Activated naive CD8-positive, alpha-beta T cell treated with anti-CD3 and anti-CD28 coated beads for 36 hours (primary cell): ENCODE measurements around the gene ICAM2. TPM values are rescaled to one million over a fixed set of nuclear protein-coding genes. Genes with fewer than 3 reads are reported as not detected.
"Not testable (repeated sequence)": the region's sequence is repeated elsewhere in the genome, so short reads cannot be mapped to it uniquely, and the experiment has no call there.

ENCODE experiments used
- DNase-seq: peaks from one replicate; pipeline ENCODE4 v3.0.0; 2021
- H3K27ac Mint-ChIP-seq: one replicate; pipeline ENCODE4 v1.8.0; 2022; ENCODE audit warnings: mild to moderate bottlenecking, moderate library complexity, mixed read lengths
- H3K27me3 Mint-ChIP-seq: one replicate; pipeline ENCODE4 v1.8.0; 2022; ENCODE audit warnings: mild to moderate bottlenecking, mixed read lengths
- H3K36me3 Mint-ChIP-seq: one replicate; pipeline ENCODE4 v1.8.0; 2021; ENCODE audit warnings: mild to moderate bottlenecking, mixed read lengths
- H3K4me1 Mint-ChIP-seq: one replicate; pipeline ENCODE4 v1.8.0; 2021; ENCODE audit warnings: mixed read lengths
- H3K4me3 Mint-ChIP-seq: one replicate; pipeline ENCODE4 v1.8.0; 2022; ENCODE audit warnings: mild to moderate bottlenecking, moderate library complexity, mixed read lengths
- H3K9me3 Mint-ChIP-seq: one replicate; pipeline ENCODE4 v1.8.0; 2022; ENCODE audit warnings: mixed read lengths
- total RNA-seq, 2 experiments: library from RNA; stranded (reverse); gene quantifications; one replicate each; pipeline ENCODE4 v1.2.3, GENCODE V29; 2021

The ICAM2 gene
- total RNA-seq, 2 experiments from 2014 or later, result 52.9 to 54.5 TPM

DNA sequence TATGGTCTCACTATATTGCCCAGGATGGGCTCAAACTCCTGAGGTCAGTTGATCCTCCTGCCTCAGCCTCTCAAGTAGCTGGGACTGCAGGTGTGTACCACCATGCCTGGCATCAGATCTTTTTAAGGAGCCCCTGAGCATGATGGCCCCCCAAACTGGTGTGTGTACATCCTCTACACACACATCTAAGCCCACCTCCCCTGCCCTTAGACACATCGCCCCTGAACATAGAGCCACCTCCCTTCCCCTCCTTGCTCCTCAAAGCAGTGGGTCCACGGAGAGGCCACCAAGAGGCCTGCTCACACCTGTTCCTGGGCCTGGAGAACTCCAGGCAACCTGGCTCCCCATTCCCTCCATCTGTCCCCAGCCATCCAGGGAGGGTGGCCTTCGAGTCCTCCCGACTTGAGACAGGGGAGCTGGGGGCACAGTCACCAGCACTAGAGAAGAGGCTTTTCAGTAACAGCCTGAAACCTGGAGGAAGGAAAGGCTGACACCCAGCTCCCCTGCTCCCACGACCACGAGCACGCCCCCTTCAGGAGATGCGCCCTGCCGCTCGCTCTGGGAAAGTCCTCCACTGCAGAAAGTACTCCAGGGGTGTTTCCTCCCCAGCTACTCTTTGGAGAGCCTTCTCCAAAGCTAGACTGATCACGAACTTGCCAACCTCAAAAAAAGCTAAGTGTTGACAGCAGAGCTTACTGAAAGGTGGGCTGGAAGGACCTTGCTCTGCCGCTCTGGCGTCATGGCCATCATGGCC lies 34.9 kb downstream of the ICAM2 start:
- Mint-ChIP-seq H3K9me3 (peaks cover 6% of the 10 kb centered on the region), H3K27ac (peak overlapping the region; percentile 62), H3K27me3 (no peaks in the 10 kb centered on the region), H3K36me3 (no peaks in the 10 kb centered on the region), H3K4me3 (no peak overlapping the region), H3K4me1 (peaks cover 17% of the 10 kb centered on the region)
- no peak for DNase-seq

DNA sequence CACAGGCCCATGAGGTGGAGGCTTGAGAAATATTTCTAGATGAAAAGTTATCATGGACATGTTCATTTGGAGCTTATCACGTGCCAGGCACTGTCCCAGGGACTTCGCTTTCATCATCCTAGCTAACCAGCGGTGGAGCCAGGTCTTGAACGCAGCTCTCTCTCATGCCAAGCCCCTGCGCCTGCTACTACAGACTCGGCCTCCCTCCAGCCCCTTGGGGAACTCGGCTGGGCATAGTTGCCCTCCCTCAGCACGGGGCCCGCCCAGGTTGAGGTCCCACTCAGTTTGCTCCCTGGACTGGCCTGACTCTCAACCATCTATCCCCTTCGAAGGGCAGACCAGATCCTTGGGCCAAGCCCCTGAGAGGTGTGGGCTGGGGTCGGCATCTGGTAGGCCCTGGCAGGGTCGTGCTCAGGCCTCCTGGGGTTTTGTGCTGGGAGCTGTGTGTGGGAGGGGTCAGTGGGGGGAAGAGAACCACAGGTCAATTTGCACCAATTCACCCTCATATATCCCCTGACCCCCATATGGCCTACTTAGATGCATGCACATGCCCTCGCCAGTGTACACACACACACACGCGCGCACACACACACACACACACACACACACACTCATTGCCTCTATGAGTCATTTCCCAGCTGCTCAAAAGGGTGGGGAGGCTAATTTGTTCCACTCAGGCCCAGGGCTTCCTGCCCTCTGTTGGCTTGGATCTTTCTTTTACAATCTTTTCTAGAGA lies 35.6 kb downstream of the ICAM2 start:
- H3K36me3 Mint-ChIP-seq, result no peaks in the 10 kb centered on the region
- H3K4me1 Mint-ChIP-seq, result peaks cover 17% of the 10 kb centered on the region
- H3K27ac Mint-ChIP-seq, result peak overlapping the region; percentile 62
- no peaks in the 10 kb centered on the region for H3K27me3 Mint-ChIP-seq
- peak; percentile 46 for DNase-seq
- H3K9me3 Mint-ChIP-seq, result peaks cover 6% of the 10 kb centered on the region
- no peak overlapping the region for H3K4me3 Mint-ChIP-seq

DNA sequence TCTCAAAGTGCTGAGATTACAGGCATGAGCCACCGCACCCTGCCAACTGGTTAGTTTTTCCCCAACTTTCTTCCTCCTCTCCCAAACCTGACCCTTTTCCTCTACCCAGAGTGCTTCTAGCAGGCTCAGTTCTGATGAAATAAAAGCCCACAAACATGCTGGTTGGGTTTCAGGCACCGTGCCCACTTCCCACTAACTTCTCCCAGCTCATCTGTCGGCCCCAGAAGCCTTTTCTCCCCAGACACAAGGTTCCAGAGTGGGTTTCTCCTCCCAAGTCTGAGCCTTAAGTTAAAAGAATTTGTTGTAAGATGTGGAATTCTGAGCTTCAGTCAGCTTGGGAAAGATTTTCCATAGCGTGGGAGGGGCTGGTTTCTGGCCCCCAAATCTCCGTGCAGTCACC lies 36.2 kb downstream of the ICAM2 start:
- Mint-ChIP-seq H3K4me1 (peaks cover 17% of the 10 kb centered on the region), H3K9me3 (peaks cover 6% of the 10 kb centered on the region), H3K4me3 (no peak overlapping the region), H3K36me3 (no peaks in the 10 kb centered on the region), H3K27ac (no peak overlapping the region), H3K27me3 (no peaks in the 10 kb centered on the region)
- no peak for DNase-seq

GRCh38 chr17:63983320-63983719 lies 37.1 kb downstream of the ICAM2 start:
- no peak for DNase-seq
- no peak overlapping the region for H3K4me3 Mint-ChIP-seq
- no peaks in the 10 kb centered on the region for H3K27me3 Mint-ChIP-seq
- no peak overlapping the region for H3K27ac Mint-ChIP-seq
- peaks cover 17% of the 10 kb centered on the region for H3K4me1 Mint-ChIP-seq
- peaks cover 6% of the 10 kb centered on the region for H3K9me3 Mint-ChIP-seq
- H3K36me3 Mint-ChIP-seq, result no peaks in the 10 kb centered on the region

GRCh38 chr17:63982641-63983040 lies 37.8 kb downstream of the ICAM2 start:
- H3K4me1 Mint-ChIP-seq, result peaks cover 17% of the 10 kb centered on the region
- not testable (repeated sequence) for H3K27me3 Mint-ChIP-seq, H3K36me3 Mint-ChIP-seq, H3K4me3 Mint-ChIP-seq, DNase-seq, H3K9me3 Mint-ChIP-seq, H3K27ac Mint-ChIP-seq

GRCh38 chr17:63978272-63979200 lies 41.9 kb downstream of the ICAM2 start:
- Mint-ChIP-seq H3K27ac (no peak overlapping the region), H3K4me1 (peaks cover 7% of the 10 kb centered on the region), H3K9me3 (peaks cover 6% of the 10 kb centered on the region), H3K4me3 (no peak overlapping the region), H3K36me3 (no peaks in the 10 kb centered on the region), H3K27me3 (no peaks in the 10 kb centered on the region)
- no peak for DNase-seq

- Mint-ChIP-seq H3K27ac (no peak overlapping the region), H3K4me1 (peaks cover 7% of the 10 kb centered on the region), H3K4me3 (no peak overlapping the region), H3K9me3 (no peaks in the 10 kb centered on the region), H3K27me3 (no peaks in the 10 kb centered on the region), H3K36me3 (no peaks in the 10 kb centered on the region)
- no peak for DNase-seq
Measured at GRCh38 chr17:63976702-63977101, 43.7 kb downstream of the ICAM2 start.

DNA sequence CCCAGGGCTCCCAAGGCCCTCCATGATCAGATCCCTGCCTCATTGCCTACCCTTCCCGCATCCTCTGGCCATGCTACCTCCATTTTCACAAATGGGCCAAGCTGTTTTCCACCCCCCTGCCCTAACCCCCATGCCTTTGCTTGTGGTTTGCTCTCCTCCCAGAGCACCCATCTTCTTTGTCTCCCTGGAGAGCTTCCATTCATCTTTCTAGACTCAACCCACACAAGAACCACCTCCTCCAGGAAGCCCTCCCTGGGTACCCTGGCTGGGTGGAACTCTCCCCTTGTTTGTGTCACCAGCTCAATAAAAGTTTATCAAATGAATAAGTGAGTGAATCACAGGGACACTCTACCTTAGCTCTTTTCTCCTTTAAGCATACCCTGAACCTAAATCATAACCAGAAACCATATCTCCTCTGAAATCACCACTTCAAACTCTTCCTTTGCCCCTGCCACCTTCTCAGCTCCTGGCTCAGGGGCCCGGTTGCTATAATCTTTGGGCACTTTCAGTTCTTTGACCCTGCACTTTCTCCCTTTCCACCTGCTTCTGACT lies 44.8 kb downstream of the ICAM2 start:
- no peak overlapping the region for H3K4me3 Mint-ChIP-seq
- DNase-seq, result no peak
- H3K36me3 Mint-ChIP-seq, result no peaks in the 10 kb centered on the region
- H3K4me1 Mint-ChIP-seq, result peaks cover 7% of the 10 kb centered on the region
- H3K9me3 Mint-ChIP-seq, result no peaks in the 10 kb centered on the region
- H3K27ac Mint-ChIP-seq, result no peak overlapping the region
- H3K27me3 Mint-ChIP-seq, result no peaks in the 10 kb centered on the region

DNA sequence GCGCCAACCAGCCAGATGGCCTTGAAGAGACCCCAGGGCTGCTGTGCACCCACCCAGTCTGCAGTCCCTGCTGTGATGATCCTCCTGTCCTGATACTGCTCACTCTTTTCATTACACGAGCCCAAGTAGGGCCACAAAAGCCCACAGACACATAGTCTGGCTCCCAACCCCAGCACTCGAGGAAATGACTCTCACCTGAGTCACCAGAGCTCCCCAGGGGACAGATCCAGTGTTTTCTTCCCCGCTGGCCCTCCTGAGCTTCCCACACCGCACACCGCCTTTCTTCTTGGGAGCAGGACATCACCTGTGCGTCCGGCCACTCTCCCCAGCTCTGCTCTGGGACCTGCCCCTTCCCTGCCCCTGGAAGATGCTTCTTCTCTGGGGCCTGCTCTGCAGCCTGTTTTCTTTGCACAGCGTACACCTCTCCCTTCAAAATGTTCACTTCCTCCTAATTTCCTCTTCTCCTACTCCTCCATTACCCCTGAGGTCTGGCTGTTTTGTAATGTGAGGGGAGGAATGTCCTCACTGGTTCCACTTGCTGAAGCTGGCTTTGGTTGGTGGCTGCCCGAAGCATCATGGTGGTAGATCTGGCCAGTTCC lies 45.7 kb downstream of the ICAM2 start:
- no peak for DNase-seq
- no peak overlapping the region for H3K27ac Mint-ChIP-seq
- no peak overlapping the region for H3K4me3 Mint-ChIP-seq
- H3K9me3 Mint-ChIP-seq, result no peaks in the 10 kb centered on the region
- no peaks in the 10 kb centered on the region for H3K36me3 Mint-ChIP-seq
- no peaks in the 10 kb centered on the region for H3K27me3 Mint-ChIP-seq
- H3K4me1 Mint-ChIP-seq, result peaks cover 7% of the 10 kb centered on the region

DNA sequence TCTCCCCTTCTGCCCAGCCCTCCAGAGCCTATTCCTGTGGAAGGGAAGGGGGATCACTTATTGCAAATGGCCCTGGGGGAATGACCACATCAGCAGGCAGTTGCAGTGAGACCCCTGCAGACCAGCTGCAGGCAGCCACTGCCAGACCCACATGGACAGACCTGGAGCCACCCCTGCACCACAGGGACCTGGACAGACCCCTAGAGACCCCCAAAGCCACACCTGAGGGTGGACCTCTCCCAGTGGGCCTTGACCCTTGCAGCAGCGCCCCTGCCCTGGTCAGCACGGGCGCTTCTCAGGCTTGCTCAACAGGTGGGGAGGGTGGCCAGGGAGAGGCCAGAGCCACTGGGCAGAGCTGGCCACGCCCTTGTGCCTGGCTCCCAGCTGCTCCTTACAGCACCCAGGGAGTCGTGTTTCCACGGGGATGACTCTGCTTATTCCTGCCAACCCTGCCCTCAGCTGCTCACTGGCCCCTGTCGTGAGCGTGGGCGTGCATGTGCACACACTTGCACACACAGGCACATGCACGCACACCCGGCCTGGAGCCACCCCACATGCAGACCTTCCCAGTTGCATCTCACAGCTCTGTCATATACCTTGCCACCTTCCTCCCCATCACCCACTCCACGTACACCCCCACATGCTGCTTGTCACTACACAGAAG lies 46.4 kb downstream of the ICAM2 start:
- Mint-ChIP-seq H3K36me3 (no peaks in the 10 kb centered on the region), H3K4me1 (peaks cover 7% of the 10 kb centered on the region), H3K27ac (no peak overlapping the region)

DNA sequence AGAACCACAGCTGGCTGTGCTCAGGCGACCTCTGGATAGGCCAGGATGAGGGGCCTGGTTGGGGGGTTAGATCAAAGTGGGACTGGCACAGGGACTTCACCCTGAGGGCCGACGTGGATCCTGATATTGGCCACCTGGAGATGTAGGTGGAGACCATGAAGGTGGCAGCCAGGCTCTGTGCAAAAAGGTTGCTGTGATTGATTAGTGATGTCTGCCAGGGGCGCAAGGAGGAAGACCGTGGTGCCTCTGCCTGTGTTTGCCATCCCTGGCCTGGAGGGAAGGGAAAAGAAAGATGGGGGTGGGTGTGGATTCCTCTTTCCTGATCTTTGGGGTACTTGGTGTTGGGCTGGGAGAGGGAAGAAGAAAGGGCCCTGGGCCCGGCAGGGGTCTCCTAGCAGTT lies 47.2 kb downstream of the ICAM2 start:
- Mint-ChIP-seq H3K36me3 (no peaks in the 10 kb centered on the region), H3K9me3 (no peaks in the 10 kb centered on the region), H3K4me3 (no peak overlapping the region), H3K27me3 (no peaks in the 10 kb centered on the region), H3K27ac (no peak overlapping the region), H3K4me1 (peaks cover 7% of the 10 kb centered on the region)
- no peak for DNase-seq

More for the DNA sequence above, 46.4 kb downstream of the ICAM2 start:
- Mint-ChIP-seq H3K4me3 (no peak overlapping the region), H3K9me3 (no peaks in the 10 kb centered on the region), H3K27me3 (no peaks in the 10 kb centered on the region)
- DNase-seq, result no peak

DNA sequence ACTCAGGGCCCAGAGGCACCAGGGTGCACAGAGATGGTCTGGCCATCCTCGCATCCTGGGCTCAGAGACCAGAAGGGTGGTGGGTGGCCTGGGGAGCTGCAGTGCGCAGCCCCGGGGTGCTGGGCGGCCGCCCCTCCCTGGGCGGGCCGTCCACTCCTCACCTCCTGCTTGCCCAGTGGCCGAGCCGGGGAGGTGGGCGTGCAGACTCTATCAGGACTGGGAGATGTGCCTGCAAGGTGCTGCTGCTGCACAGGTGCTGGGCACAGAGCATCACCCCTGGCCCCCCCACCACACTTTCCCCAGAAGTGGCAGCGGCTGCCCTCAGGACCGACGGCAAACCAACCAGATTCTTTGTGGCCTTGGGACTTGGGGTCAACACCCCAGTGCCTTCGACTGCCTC lies 47.6 kb downstream of the ICAM2 start, which contains the start of gene SCN4A:
Gene SCN4A (minus strand): TSS at position 123 of the 400 bp plus-strand sequence. CDS start 77 bp downstream, at position 46.
- Mint-ChIP-seq H3K27ac (no peak within 1 kb of the TSS), H3K27me3 (no peaks in the 10 kb centered on the region), H3K9me3 (no peaks in the 10 kb centered on the region), H3K36me3 (no peaks in the 10 kb centered on the region), H3K4me1 (peaks cover 7% of the 10 kb centered on the region), H3K4me3 (no peak within 1 kb of the TSS)
- DNase-seq, result no peak

GRCh38 chr17:63969278-63969677 lies 51.2 kb downstream of the ICAM2 start:
- H3K36me3 Mint-ChIP-seq, result no peaks in the 10 kb centered on the region
- peaks cover 13% of the 10 kb centered on the region for H3K4me1 Mint-ChIP-seq
- H3K27ac Mint-ChIP-seq, result no peak overlapping the region
- no peaks in the 10 kb centered on the region for H3K9me3 Mint-ChIP-seq
- H3K27me3 Mint-ChIP-seq, result no peaks in the 10 kb centered on the region
- DNase-seq, result no peak
- no peak overlapping the region for H3K4me3 Mint-ChIP-seq

GRCh38 chr17:63967953-63968352 lies 52.5 kb downstream of the ICAM2 start:
- Mint-ChIP-seq H3K27ac (no peak overlapping the region), H3K4me3 (no peak overlapping the region), H3K4me1 (peaks cover 13% of the 10 kb centered on the region), H3K27me3 (no peaks in the 10 kb centered on the region), H3K9me3 (no peaks in the 10 kb centered on the region), H3K36me3 (no peaks in the 10 kb centered on the region)
- DNase-seq, result no peak
